Embryonic facial prominence (tissue), 1 donor: ENCODE measurements around the gene CORO1C.

Experiments used
- DNase-seq: peaks from one replicate; pipeline ENCODE4 v3.0.0-alpha.2; 2016; ENCODE audit errors: extremely low spot score

Gene CORO1C

DNA sequence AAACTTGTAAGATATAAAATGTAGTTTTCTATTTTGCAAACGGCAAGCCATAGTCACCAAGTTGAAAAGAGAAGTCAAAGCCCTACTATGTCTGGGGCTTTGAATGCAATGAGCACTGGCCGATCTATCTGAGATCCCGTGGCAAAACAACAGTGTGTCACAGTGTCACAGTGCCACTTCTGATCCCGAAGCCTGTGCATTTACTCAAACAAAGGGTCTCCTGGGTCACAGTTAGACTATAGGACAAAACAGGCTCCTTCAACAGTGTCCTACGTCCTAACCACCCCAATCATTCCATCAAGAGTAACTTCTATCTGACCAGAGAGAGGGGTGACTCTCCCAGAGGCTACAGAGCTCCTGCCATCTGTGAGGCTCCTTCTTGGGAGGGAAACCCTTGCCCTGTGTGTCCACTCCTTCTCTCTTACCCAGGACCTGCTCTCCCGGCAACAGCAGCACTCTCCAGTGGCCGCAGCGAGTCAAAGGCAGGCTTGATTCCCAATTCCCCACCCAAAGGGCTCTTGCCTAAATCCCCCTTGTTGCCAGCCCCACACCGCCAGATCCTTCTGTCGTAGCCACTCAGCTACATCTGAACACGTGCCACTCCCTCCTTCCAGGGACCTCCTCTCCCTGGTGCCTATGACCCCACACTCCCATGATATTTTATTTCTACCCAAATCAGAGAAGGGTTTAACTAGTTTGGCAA lies 83.6 kb downstream of the CORO1C start:
- DNase-seq: no peak

DNA sequence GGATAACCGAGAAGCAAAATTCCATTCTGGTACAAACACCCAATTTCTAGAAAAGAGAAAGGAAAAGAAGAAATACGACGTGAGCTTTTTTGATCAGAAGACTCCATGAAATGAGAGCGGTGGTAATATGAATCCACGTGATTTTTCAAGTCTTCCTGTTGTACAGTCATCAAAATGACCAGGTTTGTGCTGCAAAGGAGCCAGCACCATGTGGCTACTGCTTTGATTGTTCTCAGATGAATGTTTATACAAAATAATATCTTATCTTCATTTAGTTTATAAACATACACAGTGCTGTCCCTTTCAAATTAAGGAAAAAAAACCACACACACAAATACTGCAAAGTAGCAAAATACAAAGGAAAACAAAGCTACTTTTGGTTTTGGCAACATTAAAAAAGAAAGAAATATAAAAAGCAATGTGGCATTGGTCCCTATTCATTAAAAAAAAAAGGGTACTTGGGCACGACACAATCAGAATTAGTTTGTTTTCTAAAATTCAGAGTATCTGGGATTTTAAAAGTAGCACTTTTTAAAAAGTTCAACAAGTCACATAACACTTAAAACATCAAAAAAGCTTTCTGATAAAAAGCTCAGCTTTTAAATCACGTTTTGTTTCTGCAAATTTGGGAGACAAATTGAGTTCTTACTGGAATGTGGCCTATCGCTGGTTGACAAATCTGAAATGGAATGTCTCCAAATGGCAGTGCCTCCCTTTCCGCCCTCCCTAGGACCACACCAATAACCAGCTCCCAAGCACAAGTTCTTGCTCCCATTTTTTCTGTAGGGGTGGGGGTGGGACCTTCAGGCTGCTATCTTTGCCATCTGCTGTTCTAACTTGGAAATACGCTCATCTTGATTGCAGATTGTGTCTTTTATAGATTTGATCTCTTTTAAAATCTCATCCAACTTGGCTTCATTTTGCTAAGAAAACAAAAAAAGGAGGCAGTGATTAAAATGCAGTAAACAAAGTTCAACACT lies 84.4 kb downstream of the CORO1C start:
- no peak for DNase-seq

- no peak for DNase-seq
Measured at GRCh38 chr12:108645686-108646599, 85.4 kb downstream of the CORO1C start.

DNA sequence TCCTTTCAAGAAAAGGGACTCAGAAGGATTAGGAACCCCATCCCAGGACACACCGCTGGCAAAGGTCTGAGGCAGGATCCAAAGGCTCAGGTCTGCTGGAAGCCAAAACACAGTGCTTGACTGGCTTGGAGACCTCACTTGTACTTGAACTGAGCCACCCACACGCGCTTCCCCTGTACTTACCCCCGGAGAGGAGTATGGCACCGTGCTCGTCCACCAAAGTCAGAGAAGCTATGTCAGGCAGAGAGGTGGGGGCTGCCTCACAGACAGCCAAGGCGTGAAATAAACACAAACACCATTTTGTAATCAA lies 86.6 kb downstream of the CORO1C start:
- DNase-seq: no peak

GRCh38 chr12:108643941-108644810 lies 87.1 kb downstream of the CORO1C start:
- no peak for DNase-seq

GRCh38 chr12:108642899-108643654 lies 88.2 kb downstream of the CORO1C start:
- DNase-seq: no peak

- no peak for DNase-seq
Measured at GRCh38 chr12:108642269-108642870, 88.9 kb downstream of the CORO1C start.

- DNase-seq: no peak
Measured at GRCh38 chr12:108641446-108642268, 89.7 kb downstream of the CORO1C start.

- no peak for DNase-seq
Measured at GRCh38 chr12:108640802-108641445, 90.4 kb downstream of the CORO1C start.

- DNase-seq: no peak
Measured at GRCh38 chr12:108638997-108639822, 92.1 kb downstream of the CORO1C start.

DNA sequence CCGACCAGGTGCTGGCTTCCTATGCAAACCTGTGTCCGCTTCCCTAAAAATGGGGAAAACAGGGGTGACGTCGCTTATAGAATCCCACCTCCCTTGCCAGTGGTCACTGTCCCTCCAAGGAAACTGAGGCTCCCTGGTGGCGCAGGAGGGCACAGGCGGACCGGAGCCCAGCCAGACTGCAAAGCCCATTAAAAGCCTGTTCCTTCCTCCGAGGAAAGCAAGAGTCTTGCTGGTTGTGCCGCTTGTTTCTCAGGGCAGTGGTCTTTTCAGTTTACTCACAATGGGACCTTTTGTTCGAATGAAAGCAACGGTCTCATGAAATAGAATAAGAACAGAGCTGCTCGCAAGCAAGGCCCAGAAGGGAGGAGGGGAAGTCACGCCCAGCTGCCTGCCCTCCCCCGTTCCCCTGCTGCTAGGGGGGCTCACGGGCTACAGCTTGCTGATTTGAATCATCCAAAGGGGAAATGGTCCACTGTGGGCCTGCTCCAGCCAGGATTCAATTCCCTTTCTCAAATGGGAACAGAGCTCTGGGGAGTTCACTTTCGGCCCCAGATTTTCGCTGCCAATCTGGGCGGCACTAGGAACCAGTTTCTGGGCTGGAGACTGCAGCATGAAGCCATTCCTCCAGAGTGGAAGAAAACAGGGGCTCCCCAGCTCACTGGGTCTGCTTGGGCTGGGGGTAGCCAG lies 93.0 kb downstream of the CORO1C start:
- DNase-seq: no peak

- DNase-seq: no peak
Measured at GRCh38 chr12:108637222-108637971, 93.9 kb downstream of the CORO1C start.

- no peak for DNase-seq
Measured at GRCh38 chr12:108635997-108636808, 95.1 kb downstream of the CORO1C start.

DNA sequence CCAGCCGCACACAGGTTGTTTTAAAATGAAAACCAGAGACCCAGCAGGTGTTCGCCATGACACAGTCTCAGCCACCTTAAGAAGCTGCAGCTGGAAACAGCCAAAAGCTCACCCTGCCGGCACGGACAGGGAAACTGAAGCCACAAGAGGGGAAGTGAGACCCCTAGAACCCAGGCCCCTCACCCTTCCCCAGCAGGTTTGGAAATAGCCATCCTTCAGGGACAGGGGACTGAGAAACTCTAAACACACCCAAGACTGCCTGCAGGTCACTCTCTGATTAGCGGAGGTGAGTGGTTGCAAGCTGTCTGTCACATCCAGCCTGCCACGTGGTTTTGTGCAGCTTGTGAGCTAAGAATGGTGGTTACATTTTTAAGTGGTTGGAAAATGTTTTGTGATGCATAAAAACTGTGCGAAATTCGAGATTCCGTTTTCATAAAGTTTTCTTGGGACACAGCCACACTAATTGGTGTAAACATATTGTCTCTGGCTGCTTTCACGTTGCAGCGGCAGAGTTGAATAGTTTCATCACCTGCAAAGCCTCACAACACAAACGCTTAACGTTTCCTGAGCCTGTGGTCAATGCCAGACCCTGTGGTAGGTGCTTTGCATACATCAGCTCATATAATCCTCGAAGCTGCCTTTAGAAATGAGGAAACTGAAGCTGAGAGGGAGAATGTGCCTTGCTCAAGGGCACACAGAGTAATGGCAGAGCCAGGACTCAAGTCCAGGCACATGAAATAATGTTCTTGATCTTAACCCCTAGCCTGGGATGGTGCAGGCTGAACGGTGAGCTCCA lies 95.9 kb downstream of the CORO1C start:
- DNase-seq: no peak
